IPS DF 19.7 (cell line): ENCODE results near the gene LIMCH1.
"Not testable (repeated sequence)": the region's sequence is repeated elsewhere in the genome, so short reads cannot be mapped to it uniquely, and the experiment has no call there.

ENCODE experiments used
- DNase-seq: peaks from one replicate; pipeline ENCODE4 v3.0.0-alpha.2; 2013; ENCODE audit warnings: low read depth, low spot score

Gene LIMCH1

GRCh38 chr4:41722181-41722580, 184.2 kb downstream of the LIMCH1 start:
- DNase-seq: no peak

GRCh38 chr4:41723286-41723685, 185.3 kb downstream of the LIMCH1 start:
- DNase-seq: no peak

- no peak for DNase-seq
Measured at GRCh38 chr4:41725254-41725653, 187.3 kb downstream of the LIMCH1 start.

- no peak for DNase-seq
Measured at GRCh38 chr4:41727861-41728572, 190.1 kb downstream of the LIMCH1 start.

GRCh38 chr4:41728573-41728913, 190.6 kb downstream of the LIMCH1 start:
- no peak for DNase-seq

GRCh38 chr4:41731569-41732126, 193.7 kb downstream of the LIMCH1 start:
- DNase-seq: no peak

- DNase-seq: no peak
Measured at GRCh38 chr4:41734371-41734770, 196.4 kb downstream of the LIMCH1 start.

GRCh38 chr4:41737491-41737890, 199.5 kb downstream of the LIMCH1 start:
- DNase-seq: not testable (repeated sequence)

GRCh38 chr4:41741354-41741753, 203.4 kb downstream of the LIMCH1 start:
- no peak for DNase-seq

GRCh38 chr4:41744572-41745291, 206.8 kb downstream of the LIMCH1 start:
- no peak for DNase-seq

- no peak for DNase-seq
Measured at GRCh38 chr4:41745292-41746024, 207.5 kb downstream of the LIMCH1 start.

- DNase-seq: no peak
Measured at GRCh38 chr4:41746025-41746439, 208.1 kb downstream of the LIMCH1 start.

- no peak for DNase-seq
Measured at GRCh38 chr4:41746440-41747229, 208.7 kb downstream of the LIMCH1 start.

- no peak for DNase-seq
Measured at GRCh38 chr4:41747230-41748055, 209.5 kb downstream of the LIMCH1 start.

- no peak for DNase-seq
Measured at GRCh38 chr4:41748074-41748570, 210.2 kb downstream of the LIMCH1 start.

- no peak for DNase-seq
Measured at GRCh38 chr4:41748571-41749475, 210.9 kb downstream of the LIMCH1 start, which contains the start of gene PHOX2B. TSS of gene PHOX2B (minus strand) at chr4:41748725. CDS start at chr4:41748610, 115 bp downstream.

GRCh38 chr4:41749631-41750039, 211.7 kb downstream of the LIMCH1 start:
- no peak for DNase-seq
